ENCODE data around the gene PACS1.
"Not testable (repeated sequence)": the region's sequence is repeated elsewhere in the genome, so short reads cannot be mapped to it uniquely, and the experiment has no call there.

PACS1 gene

GRCh38 chr11:66069715-66070603 is at the start of gene PACS1:
Gene PACS1, plus strand, starts transcription at chr11:66070272. Its CDS starts 215 bp downstream, at chr11:66070487.
- peak; percentile 76 to 81 for DNase-seq

- DNase-seq = peak in 1 of 2 experiments; percentile 36
Observed at GRCh38 chr11:66020618-66021357, 49.3 kb upstream of the PACS1 start.

GRCh38 chr11:66022401-66023185 is 47.5 kb upstream of the PACS1 start:
- peak; percentile 85 to 88 for DNase-seq

- DNase-seq = not testable (repeated sequence)
Observed at GRCh38 chr11:66023186-66023440, 47.0 kb upstream of the PACS1 start.

GRCh38 chr11:66026017-66026529 is 44.0 kb upstream of the PACS1 start, which contains the start of gene CATSPER1:
Gene CATSPER1, minus strand, starts transcription at chr11:66026479. Its CDS starts 100 bp downstream, at chr11:66026379.
- no peak for DNase-seq

GRCh38 chr11:66032957-66033735 is 36.9 kb upstream of the PACS1 start:
- no peak for DNase-seq

- DNase-seq = no peak
Observed at GRCh38 chr11:66035653-66036333, 34.3 kb upstream of the PACS1 start.

- no peak for DNase-seq
Observed at GRCh38 chr11:66036334-66036710, 33.8 kb upstream of the PACS1 start.

GRCh38 chr11:66037327-66037726 is 32.7 kb upstream of the PACS1 start:
- no peak for DNase-seq

- DNase-seq = no peak
Observed at GRCh38 chr11:66039765-66040164, 30.3 kb upstream of the PACS1 start.

- no peak for DNase-seq
Observed at GRCh38 chr11:66042227-66042995, 27.7 kb upstream of the PACS1 start.

GRCh38 chr11:66042996-66043906 is 26.8 kb upstream of the PACS1 start:
- no peak for DNase-seq

GRCh38 chr11:66044757-66045156 is 25.3 kb upstream of the PACS1 start:
- DNase-seq = no peak

- DNase-seq = peak; percentile 83 to 88
Observed at GRCh38 chr11:66045177-66045639, 24.9 kb upstream of the PACS1 start.

GRCh38 chr11:66046901-66047300 is 23.2 kb upstream of the PACS1 start:
- no peak for DNase-seq

GRCh38 chr11:66047541-66048365 is 22.3 kb upstream of the PACS1 start:
- no peak for DNase-seq

GRCh38 chr11:66048547-66049323 is 21.3 kb upstream of the PACS1 start, which contains the start of gene GAL3ST3:
Gene GAL3ST3, minus strand, starts transcription at chr11:66049161. Its CDS starts 3,746 bp downstream, at chr11:66045415.
- no peak for DNase-seq
